Stimulated activated CD4-positive, alpha-beta T cell treated with anti-CD3 and anti-CD28 coated beads, Interleukin-4, amount 100 ng/mL, for 4 hours (primary cell): Measurements from ENCODE around the gene IGF2.
"Not testable (repeated sequence)": the region's sequence is repeated elsewhere in the genome, so short reads cannot be mapped to it uniquely, and the experiment has no call there.

Experiments
- DNase-seq, 2 experiments: peaks; one replicate each; pipeline ENCODE4 v3.0.0-alpha.2; 2020

Gene IGF2

GRCh38 chr11:2139123-2139521, at the start of gene IGF2:
Gene IGF2 (minus strand): TSS chr11:2139389. CDS start chr11:2135523, 3,866 bp downstream.
- DNase-seq, result no peak

GRCh38 chr11:2188745-2189144, 49.6 kb upstream of the IGF2 start:
- DNase-seq, result no peak

- no peak for DNase-seq
Observed at GRCh38 chr11:2187280-2187707, 48.1 kb upstream of the IGF2 start.

- DNase-seq, result peak; percentile 43 to 44
Observed at GRCh38 chr11:2186669-2187279, 47.6 kb upstream of the IGF2 start.

GRCh38 chr11:2185324-2186085, 46.3 kb upstream of the IGF2 start:
- no peak for DNase-seq

- no peak for DNase-seq
Observed at GRCh38 chr11:2182692-2183474, 43.7 kb upstream of the IGF2 start.

GRCh38 chr11:2182075-2182474, 42.9 kb upstream of the IGF2 start:
- no peak for DNase-seq

- no peak for DNase-seq
Observed at GRCh38 chr11:2180789-2181370, 41.7 kb upstream of the IGF2 start.

GRCh38 chr11:2180347-2180746, 41.2 kb upstream of the IGF2 start:
- DNase-seq, result no peak

- no peak for DNase-seq
Observed at GRCh38 chr11:2179516-2179915, 40.3 kb upstream of the IGF2 start.

GRCh38 chr11:2178906-2179494, 39.8 kb upstream of the IGF2 start:
- DNase-seq, result no peak

GRCh38 chr11:2178055-2178773, 39.0 kb upstream of the IGF2 start:
- not testable (repeated sequence) for DNase-seq

- no peak for DNase-seq
Observed at GRCh38 chr11:2177076-2177475, 37.9 kb upstream of the IGF2 start.

- DNase-seq, result no peak
Observed at GRCh38 chr11:2176389-2176900, 37.3 kb upstream of the IGF2 start.

GRCh38 chr11:2175659-2176058, 36.5 kb upstream of the IGF2 start:
- DNase-seq, result no peak

GRCh38 chr11:2174361-2174760, 35.2 kb upstream of the IGF2 start:
- no peak for DNase-seq

- DNase-seq, result no peak
Observed at GRCh38 chr11:2173761-2174160, 34.6 kb upstream of the IGF2 start.

GRCh38 chr11:2173150-2173693, 34.0 kb upstream of the IGF2 start:
- no peak for DNase-seq

- DNase-seq, result no peak
Observed at GRCh38 chr11:2172676-2173075, 33.5 kb upstream of the IGF2 start.

GRCh38 chr11:2171591-2172003, 32.4 kb upstream of the IGF2 start, which contains the start of gene TH:
Gene TH (minus strand): TSS chr11:2171815. CDS start chr11:2171786, 29 bp downstream.
- DNase-seq, result no peak
